Activated naive CD4-positive, alpha-beta T cell treated with anti-CD3 and anti-CD28 coated beads for 36 hours (primary cell): Measurements from ENCODE around the gene CYP27A1. TPM values are rescaled to one million over a fixed set of nuclear protein-coding genes. Genes with fewer than 3 reads are reported as not detected.

ENCODE experiments used
- CTCF ChIA-PET: fragments of 350-600 bp; sonication (Branson Sonifier 250); formaldehyde crosslinking; loops from one replicate; lab custom pipeline; 2021; ENCODE audit warnings: antibody characterized with exemption; lab: Charles Lee
- DNase-seq: peaks from one replicate; pipeline ENCODE4 v3.0.0-alpha.2; 2020
- H3K27ac Mint-ChIP-seq: one replicate; pipeline ENCODE4 v1.8.0; 2021; ENCODE audit warnings: mild to moderate bottlenecking, mixed read lengths
- H3K27me3 Mint-ChIP-seq: one replicate; pipeline ENCODE4 v1.8.0; 2021; ENCODE audit warnings: low read depth, mixed read lengths
- H3K36me3 Mint-ChIP-seq: one replicate; pipeline ENCODE4 v1.8.0; 2021; ENCODE audit warnings: low read depth, mixed read lengths
- H3K4me1 Mint-ChIP-seq: one replicate; pipeline ENCODE4 v1.8.0; 2021; ENCODE audit warnings: low read depth, mixed read lengths
- H3K4me3 Mint-ChIP-seq: one replicate; pipeline ENCODE4 v1.8.0; 2021; ENCODE audit warnings: mild to moderate bottlenecking, moderate library complexity, mixed read lengths
- H3K9me3 Mint-ChIP-seq: one replicate; pipeline ENCODE4 v1.8.0; 2021; ENCODE audit warnings: mixed read lengths
- intact Hi-C: fragments of 100-400 bp; cut with micrococcal nuclease; formaldehyde crosslinking; loops from one replicate; pipeline ENCODE4 v1.15.1; 2023
- total RNA-seq, 2 experiments: library from RNA; stranded (reverse); gene quantifications; one replicate each; pipeline ENCODE4 v1.2.3, GENCODE V29; 2021

CYP27A1 gene
- total RNA-seq, 2 experiments from 2014 or later = not detected

GRCh38 chr2:218827701-218828476 is 45.9 kb downstream of the CYP27A1 start:
- intact Hi-C loops = no loop called here
- Mint-ChIP-seq H3K27me3 (peaks cover 19% of the 10 kb centered on the region), H3K36me3 (no peaks in the 10 kb centered on the region), H3K9me3 (no peaks in the 10 kb centered on the region), H3K27ac (no peak overlapping the region), H3K4me3 (no peak overlapping the region), H3K4me1 (no peaks in the 10 kb centered on the region)
- CTCF ChIA-PET = interaction anchor here (1.3 to 1.4 kb wide), 2 partner anchors 101 kb away, joined by 3 read pairs; no protein-coding TSS in a partner anchor
- DNase-seq = no peak

GRCh38 chr2:218828477-218828778 is 46.5 kb downstream of the CYP27A1 start:
- H3K4me3 Mint-ChIP-seq = no peak overlapping the region
- H3K27ac Mint-ChIP-seq = no peak overlapping the region
- no peaks in the 10 kb centered on the region for H3K4me1 Mint-ChIP-seq
- H3K27me3 Mint-ChIP-seq = peaks cover 20% of the 10 kb centered on the region
- intact Hi-C loops = no loop called here
- DNase-seq = no peak
- H3K36me3 Mint-ChIP-seq = no peaks in the 10 kb centered on the region
- H3K9me3 Mint-ChIP-seq = no peaks in the 10 kb centered on the region
- CTCF ChIA-PET = interaction anchor here (0.8 to 1.3 kb wide), 2 partner anchors 10 to 101 kb away, joined by 3 to 5 read pairs; no protein-coding TSS in a partner anchor

- Mint-ChIP-seq H3K27ac (no peak overlapping the region), H3K27me3 (peaks cover 23% of the 10 kb centered on the region), H3K4me3 (no peak overlapping the region), H3K36me3 (no peaks in the 10 kb centered on the region), H3K4me1 (no peaks in the 10 kb centered on the region), H3K9me3 (no peaks in the 10 kb centered on the region)
- intact Hi-C loops = no loop called here
- no peak for DNase-seq
- CTCF ChIA-PET = no interaction called here
Observed at GRCh38 chr2:218829868-218830451, 48.0 kb downstream of the CYP27A1 start.

- H3K27me3 Mint-ChIP-seq = peaks cover 24% of the 10 kb centered on the region
- no peak overlapping the region for H3K4me3 Mint-ChIP-seq
- H3K27ac Mint-ChIP-seq = no peak overlapping the region
- no peaks in the 10 kb centered on the region for H3K36me3 Mint-ChIP-seq
- DNase-seq = no peak
- no peaks in the 10 kb centered on the region for H3K9me3 Mint-ChIP-seq
- no peaks in the 10 kb centered on the region for H3K4me1 Mint-ChIP-seq
- CTCF ChIA-PET = no interaction called here
- intact Hi-C loops = no loop called here
Observed at GRCh38 chr2:218830526-218831306, 48.8 kb downstream of the CYP27A1 start.

- H3K36me3 Mint-ChIP-seq = no peaks in the 10 kb centered on the region
- no peaks in the 10 kb centered on the region for H3K9me3 Mint-ChIP-seq
- H3K4me1 Mint-ChIP-seq = no peaks in the 10 kb centered on the region
- peaks cover 24% of the 10 kb centered on the region for H3K27me3 Mint-ChIP-seq
- no peak within 1 kb of the TSS for H3K27ac Mint-ChIP-seq
- CTCF ChIA-PET = no interaction called here
- intact Hi-C loops = no loop called here
- DNase-seq = no peak
- H3K4me3 Mint-ChIP-seq = no peak within 1 kb of the TSS
Observed at GRCh38 chr2:218831378-218831990, 49.5 kb downstream of the CYP27A1 start, which contains the start of gene PRKAG3. PRKAG3 (minus strand) TSS chr2:218831803.

GRCh38 chr2:218832081-218832480 is 50.1 kb downstream of the CYP27A1 start:
- H3K9me3 Mint-ChIP-seq = peaks cover 3% of the 10 kb centered on the region
- no peaks in the 10 kb centered on the region for H3K36me3 Mint-ChIP-seq
- CTCF ChIA-PET = no interaction called here
- no peak overlapping the region for H3K4me3 Mint-ChIP-seq
- no peak overlapping the region for H3K27ac Mint-ChIP-seq
- no peaks in the 10 kb centered on the region for H3K4me1 Mint-ChIP-seq
- intact Hi-C loops = no loop called here
- peaks cover 26% of the 10 kb centered on the region for H3K27me3 Mint-ChIP-seq
- no peak for DNase-seq

- no peak for DNase-seq
- H3K36me3 Mint-ChIP-seq = no peaks in the 10 kb centered on the region
- intact Hi-C loops = no loop called here
- H3K27ac Mint-ChIP-seq = no peak overlapping the region
- no peak overlapping the region for H3K4me3 Mint-ChIP-seq
- H3K4me1 Mint-ChIP-seq = no peaks in the 10 kb centered on the region
- CTCF ChIA-PET = no interaction called here
- H3K9me3 Mint-ChIP-seq = peaks cover 5% of the 10 kb centered on the region
- peaks cover 28% of the 10 kb centered on the region for H3K27me3 Mint-ChIP-seq
Observed at GRCh38 chr2:218832520-218832919, 50.6 kb downstream of the CYP27A1 start.

GRCh38 chr2:218833023-218833609 is 51.2 kb downstream of the CYP27A1 start:
- Mint-ChIP-seq H3K27ac (no peak overlapping the region), H3K9me3 (peaks cover 9% of the 10 kb centered on the region), H3K4me3 (no peak overlapping the region), H3K4me1 (no peaks in the 10 kb centered on the region), H3K36me3 (no peaks in the 10 kb centered on the region), H3K27me3 (peaks cover 33% of the 10 kb centered on the region)
- CTCF ChIA-PET = interaction anchor here (0.6 to 1.0 kb wide), 3 partner anchors 14 to 162 kb away, joined by 3 to 4 read pairs (median 3); no protein-coding TSS in a partner anchor
- no peak for DNase-seq
- intact Hi-C loops = no loop called here

GRCh38 chr2:218834685-218835084 is 52.7 kb downstream of the CYP27A1 start:
- no peak for DNase-seq
- H3K9me3 Mint-ChIP-seq = peaks cover 9% of the 10 kb centered on the region
- H3K27me3 Mint-ChIP-seq = peaks cover 37% of the 10 kb centered on the region
- H3K4me1 Mint-ChIP-seq = no peaks in the 10 kb centered on the region
- H3K4me3 Mint-ChIP-seq = no peak overlapping the region
- no peak overlapping the region for H3K27ac Mint-ChIP-seq
- CTCF ChIA-PET = no interaction called here
- intact Hi-C loops = no loop called here
- no peaks in the 10 kb centered on the region for H3K36me3 Mint-ChIP-seq

- DNase-seq = no peak
- H3K4me3 Mint-ChIP-seq = no peak overlapping the region
- no peaks in the 10 kb centered on the region for H3K36me3 Mint-ChIP-seq
- CTCF ChIA-PET = interaction anchor here (1.4 to 3.2 kb wide), 2 partner anchors 10 to 11 kb away, joined by 3 to 8 read pairs; no protein-coding TSS in a partner anchor
- peaks cover 9% of the 10 kb centered on the region for H3K9me3 Mint-ChIP-seq
- intact Hi-C loops = no loop called here
- no peak overlapping the region for H3K27ac Mint-ChIP-seq
- peaks cover 24% of the 10 kb centered on the region for H3K27me3 Mint-ChIP-seq
- no peaks in the 10 kb centered on the region for H3K4me1 Mint-ChIP-seq
Observed at GRCh38 chr2:218837495-218837894, 55.5 kb downstream of the CYP27A1 start.

GRCh38 chr2:218839430-218839829 is 57.5 kb downstream of the CYP27A1 start:
- no peaks in the 10 kb centered on the region for H3K36me3 Mint-ChIP-seq
- intact Hi-C loops = no loop called here
- H3K4me1 Mint-ChIP-seq = no peaks in the 10 kb centered on the region
- no peak overlapping the region for H3K27ac Mint-ChIP-seq
- peaks cover 12% of the 10 kb centered on the region for H3K9me3 Mint-ChIP-seq
- no peak for DNase-seq
- H3K4me3 Mint-ChIP-seq = no peak overlapping the region
- CTCF ChIA-PET = interaction anchor here (1.8 to 3.2 kb wide), 2 partner anchors 8 to 13 kb away, joined by 4 to 8 read pairs; no protein-coding TSS in a partner anchor
- peaks cover 22% of the 10 kb centered on the region for H3K27me3 Mint-ChIP-seq
